HG03103 (cell line): ENCODE data around the gene SPRN.
"Not testable (repeated sequence)": the region's sequence is repeated elsewhere in the genome, so short reads cannot be mapped to it uniquely, and the experiment has no call there.

Experiments
- ATAC-seq: cut with Tn5 transposase; IDR thresholded peaks from one replicate; pipeline ENCODE4 v1.9.1; 2021; ENCODE audit warnings: low read depth; ENCODE audit not compliant: unreplicated experiment

SPRN gene

DNA sequence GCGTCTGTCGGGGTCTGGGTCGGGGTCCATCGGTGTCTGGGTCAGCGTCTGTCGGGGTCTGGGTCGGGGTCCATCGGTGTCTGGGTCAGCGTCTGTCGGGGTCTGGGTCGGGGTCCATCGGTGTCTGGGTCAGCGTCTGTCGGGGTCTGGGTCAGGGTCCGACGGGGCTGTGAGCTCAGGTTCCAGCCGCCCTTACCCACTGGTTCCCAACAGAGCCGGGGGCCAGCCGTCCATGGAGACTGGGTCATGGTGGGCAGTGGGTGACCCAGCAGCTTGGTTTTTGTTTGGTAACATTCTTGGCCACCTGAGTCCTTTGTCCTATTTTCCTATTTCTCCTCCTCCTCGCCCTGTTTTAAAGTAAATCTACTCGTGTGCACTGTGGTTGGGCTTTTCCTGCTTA lies 16.9 kb upstream of the SPRN start:
- ATAC-seq, result not testable (repeated sequence)

DNA sequence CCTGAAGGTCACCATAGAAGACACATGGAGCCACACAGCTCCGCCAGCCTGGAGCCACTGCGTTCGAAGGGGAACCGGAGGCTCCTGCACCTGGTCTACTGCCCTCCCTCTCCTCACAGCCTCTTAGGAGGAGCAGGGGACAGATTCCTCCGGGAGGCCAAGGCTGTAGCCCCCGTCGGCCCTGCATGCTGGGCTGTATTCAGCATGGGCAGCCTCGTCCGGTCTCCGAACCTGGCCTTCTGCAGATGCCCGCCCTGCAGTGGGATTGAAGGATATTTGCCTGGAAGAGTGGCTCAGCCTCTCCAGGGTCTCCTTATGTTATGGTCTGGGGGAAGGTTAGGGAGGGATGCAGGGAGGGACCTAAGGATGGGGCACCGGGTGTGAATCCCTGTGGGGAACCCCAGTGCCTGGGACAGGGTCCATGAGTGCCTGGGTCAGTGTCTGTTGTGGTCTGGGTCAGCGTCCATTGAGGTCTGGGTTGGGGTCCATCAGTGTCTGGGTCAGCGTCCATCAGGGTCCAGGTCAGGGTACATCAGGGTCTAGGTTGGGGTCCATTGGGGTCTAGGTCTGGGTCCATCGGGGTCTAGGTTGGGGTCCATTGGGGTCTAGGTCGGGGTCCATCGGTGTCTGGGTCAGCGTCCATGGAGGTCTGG lies 16.3 kb upstream of the SPRN start:
- no peak for ATAC-seq

DNA sequence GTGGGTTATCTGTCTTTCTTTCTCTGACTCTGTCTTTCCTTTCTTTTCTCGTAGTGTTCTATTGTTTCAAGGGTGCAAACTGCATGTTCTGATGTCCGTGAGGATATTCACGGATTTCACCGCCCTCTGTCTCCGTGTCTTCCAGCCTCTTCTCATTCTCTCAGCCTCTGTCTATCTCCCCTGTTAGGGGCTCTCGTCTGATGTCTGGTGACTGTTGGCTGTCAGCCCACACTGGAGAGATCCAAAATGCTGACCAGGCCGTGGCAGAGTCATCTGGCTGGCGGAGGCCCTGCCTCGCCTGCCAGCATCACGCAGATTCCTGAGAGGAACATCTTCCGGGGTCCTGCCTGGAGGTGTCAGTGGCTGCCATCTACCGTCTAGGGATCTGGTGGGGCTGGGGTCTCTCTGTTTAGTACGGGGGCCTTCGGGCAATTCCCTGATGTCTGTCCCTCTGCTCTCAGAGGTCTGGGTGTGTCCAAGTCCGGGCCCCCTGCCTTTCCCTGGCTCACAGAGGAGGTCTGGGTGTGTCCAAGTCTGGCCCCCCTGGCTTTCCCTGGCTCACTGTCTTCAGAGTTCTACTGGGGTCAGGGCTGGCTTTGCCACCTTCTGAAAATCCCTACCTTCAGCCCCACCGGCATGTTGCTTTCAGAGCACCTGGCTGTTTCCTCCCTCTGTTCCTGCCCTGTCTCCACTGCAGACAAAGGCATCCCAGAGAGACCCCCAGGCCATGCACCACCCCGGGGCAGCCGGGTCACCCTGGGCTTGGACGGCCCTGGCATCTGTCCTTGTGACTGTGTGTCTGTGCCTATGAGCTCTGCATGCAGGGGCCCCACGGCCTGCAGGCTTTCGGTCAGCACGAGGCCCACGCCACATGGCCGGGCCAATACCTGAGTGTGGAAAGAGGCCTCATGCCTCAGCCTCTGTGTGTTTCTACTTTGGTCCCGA lies 15.4 kb upstream of the SPRN start:
- no peak for ATAC-seq

DNA sequence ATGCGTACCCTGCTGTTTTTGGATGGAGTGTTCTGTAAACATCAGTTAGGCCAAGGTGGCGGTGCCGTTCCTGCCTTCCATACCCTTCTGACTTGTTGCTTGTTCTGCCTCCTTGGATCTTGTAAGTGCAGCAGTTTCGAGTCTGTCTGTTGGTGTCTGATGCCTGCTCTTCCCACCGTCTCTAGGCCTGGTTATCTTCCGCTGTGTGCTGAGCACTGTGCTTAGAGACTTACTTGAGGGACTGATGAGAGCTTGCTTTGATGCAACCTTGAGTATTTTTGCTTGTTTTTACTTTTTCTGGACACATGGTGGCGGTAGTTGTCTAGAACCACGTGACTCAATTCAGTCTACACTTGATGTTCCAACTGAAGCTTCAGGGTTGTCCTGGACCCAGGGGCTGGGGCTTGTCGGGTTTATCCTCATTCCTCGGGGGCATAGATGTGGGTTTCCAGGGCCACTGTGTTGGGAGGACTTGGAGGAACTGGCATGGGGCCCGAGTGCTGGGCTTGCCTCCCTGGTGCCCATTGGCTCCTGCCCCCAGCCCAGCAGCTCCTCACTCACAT lies 14.4 kb upstream of the SPRN start:
- ATAC-seq, result no peak

DNA sequence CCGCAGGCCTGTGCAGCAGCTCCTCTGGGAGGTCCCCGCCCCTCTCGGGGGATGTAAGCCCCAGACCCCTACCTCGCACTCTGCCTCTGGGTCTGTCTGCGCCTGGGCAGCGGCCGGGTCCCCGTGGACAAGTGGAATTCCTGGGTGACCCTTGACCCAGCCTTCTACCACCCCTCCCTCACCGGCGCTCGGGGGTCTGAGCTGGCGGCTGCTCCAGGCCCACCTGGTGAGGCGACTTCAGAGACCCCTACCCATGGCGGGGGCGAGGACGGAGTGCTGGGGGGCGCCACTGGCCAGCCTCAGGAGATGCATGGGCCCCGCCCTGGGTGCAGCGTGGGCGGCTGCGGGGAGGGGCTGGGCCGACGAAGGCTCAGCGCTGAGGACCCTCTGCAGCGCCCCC lies 8.4 kb upstream of the SPRN start:
- ATAC-seq, result not testable (repeated sequence)

DNA sequence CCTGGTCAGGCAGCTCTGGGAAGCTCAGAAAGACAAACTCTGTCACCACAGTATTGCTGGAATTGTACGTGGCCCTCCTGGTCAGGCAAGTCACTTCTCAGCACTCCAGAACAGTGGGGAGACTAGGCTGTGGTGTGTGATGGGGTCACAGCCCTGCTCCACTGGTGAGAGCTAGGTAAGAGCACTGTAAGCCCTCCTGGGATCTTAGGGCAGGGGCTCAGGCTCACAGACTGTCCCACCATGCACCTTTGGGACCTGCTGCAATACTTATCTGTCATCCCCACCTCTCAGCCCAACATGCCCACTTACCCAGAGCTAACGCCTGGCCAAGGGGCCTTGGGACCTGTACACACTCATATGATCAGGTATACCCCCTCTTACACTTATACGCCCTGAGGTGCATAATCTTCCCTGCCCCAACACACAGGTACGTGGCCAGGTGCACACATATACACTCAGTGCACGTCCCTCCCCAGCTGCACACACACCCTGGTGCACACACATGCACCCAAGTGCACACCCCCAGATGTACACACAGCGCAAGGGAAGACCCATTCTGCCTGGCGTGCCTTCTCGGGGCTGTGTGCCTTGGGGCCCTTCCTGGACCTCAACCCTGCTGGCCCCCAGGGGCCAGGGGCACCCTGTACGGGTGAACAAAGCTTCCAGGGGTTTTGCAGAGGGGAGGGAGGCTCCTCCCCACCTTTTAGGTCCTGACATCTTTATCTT lies 7.6 kb upstream of the SPRN start:
- not testable (repeated sequence) for ATAC-seq

DNA sequence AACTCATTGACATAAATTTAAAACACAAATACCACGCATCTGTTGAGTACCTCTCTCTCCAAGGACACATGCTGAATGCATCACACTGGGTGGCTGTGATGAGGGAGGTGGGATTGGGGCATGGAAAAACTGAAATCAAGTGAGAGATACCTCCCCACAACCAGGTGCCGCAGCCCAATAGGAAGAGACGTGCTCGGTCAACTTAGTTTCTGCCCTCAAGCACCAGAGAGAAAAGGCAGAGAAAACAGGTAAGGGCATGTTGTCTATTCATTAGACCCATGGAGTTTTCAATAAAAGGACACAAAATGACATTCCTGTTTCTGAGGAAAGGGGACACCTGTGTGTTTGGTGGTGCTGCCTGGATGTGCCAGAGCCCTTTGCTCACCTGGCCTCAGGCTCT lies 5.1 kb upstream of the SPRN start:
- ATAC-seq, result not testable (repeated sequence)

DNA sequence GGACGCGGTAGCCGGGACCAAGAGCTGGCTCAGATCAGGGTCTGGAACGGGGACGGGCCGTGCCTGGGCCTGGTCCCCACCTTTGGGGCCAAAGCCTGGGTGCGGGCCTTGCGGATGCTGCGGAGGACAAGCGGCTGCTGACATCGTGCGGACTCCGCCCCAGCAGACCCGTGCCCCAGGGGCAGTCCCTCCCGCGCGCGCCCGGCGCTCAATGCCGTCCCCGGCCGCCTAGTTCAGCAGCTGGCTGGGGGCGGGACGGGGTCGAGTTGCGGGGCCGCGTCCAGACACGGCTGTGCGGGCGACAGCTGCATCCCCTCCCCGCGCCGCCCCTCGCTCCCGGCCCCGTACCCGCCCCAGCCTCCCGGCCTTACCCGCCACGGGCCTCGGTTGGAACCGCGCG lies 323 bp downstream of the SPRN start:
- ATAC-seq, result not testable (repeated sequence)

DNA sequence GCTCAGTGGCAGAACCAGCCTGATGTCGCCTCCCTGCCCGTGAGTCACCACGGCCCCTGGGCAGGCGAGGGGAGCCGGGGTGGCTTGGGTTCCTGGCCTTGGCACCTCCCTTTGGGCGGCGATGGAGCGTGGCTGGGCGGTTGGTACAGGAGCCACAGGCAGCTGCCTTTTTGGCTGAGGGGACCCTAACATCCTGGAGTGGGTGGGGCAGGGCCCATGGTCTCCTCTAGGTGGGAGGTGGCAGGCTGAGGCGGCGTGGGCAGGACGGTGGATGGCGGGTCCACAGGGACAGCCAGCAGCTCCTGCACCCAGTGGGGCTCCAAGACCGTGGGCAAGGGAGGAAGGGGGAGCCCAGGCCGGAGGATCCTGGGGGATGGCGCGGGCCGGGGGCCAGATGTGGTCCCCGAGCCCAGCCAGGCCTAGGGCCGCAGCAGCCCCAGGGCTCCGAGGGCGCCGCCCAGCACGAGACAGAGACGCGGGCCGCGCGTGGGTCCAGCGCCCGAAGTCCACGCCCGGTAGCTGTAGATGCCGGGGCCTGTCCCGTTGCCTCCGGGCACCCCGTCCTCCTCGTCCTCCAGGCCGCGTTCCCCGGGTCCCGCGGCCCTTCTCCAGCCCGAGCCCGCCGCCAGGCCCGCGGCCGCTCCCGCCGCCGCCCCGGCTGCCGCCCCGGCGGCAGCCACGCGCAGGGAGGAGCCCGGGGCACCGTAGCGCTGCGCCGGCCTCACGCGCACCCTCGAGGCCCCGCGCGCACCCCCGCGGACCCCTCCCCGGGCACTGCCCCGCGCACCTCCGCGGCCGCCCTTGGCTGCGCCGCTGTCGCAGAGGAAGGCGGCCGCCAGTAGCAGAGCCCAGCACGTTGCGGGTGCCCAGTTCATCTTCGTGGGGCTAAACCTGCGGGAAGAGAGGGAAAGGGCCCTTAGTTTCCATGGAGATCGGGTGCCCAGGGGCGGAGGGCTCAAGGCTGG lies 1.3 kb downstream of the SPRN start:
- ATAC-seq, result no peak

DNA sequence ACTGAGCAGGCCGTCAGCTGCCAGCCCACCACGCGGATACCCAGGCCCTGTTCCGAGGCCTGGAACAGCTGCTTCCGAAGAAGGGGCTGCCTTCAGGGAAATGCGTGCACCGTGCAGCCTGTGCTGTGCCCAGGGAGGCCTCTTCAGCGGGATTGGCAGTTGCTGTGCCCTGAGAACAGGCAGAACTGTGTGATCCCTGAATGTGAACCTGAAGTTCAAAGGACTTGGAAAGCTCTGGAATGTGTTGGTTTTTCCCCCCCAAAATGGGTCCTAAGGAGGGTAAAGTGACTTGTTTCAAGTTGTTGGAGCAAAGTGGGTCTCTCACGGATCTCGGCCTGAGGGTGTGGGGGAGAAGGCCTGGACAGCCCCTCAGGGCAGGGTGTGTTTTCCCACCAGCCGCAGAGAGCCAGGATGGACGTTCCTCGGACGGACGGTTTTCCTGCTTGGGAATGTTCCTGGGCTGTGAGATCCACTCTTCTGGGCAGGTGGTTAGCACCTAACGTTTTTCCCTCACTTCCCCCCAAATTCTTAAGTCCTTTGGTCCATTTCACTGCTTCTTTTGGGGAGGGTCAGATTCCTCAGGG lies 2.1 kb downstream of the SPRN start:
- no peak for ATAC-seq

DNA sequence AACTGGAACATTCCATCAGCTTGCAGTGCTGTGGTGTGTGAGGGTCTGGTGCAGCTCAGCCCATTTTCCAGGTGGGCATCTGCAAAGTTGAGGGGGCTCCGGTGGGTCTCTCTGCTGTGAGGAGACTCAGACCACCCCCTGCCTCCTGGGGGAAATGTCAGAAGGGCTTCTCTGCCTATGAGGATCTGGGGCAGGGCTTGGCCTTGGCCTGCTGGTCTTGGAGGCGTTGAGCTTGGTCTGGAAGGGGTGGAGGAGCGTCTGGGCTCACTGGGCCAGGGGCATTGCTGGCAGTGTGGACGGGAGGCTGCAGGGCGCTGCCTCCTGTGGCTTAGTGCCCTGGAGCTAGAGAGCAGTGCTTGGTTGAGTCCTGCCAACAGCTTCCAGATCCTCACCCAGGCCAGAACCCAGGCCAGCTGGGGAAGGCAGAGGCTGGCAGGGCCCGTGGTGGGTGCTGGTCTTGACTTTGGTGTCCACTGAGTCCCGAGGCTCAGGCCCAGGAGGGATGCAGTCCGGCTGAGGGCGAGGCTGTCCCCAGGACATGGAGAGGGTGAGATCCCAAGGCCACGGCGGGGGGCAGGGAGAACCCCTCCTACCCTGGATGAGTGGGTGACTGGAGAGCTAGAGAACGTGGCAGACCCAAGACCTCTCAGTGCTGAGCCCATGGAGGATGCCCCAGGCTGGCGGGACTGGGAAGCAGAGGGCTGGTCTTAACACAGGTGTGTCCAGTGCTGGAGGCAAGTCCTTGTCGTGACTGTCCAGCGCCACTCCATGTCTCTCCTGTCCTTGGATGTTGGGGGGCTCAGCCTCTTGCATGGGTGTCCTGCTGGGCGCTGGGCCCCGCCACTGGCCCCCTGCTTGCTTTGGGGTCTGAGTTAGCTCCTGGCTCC lies 2.8 kb downstream of the SPRN start:
- no peak for ATAC-seq

DNA sequence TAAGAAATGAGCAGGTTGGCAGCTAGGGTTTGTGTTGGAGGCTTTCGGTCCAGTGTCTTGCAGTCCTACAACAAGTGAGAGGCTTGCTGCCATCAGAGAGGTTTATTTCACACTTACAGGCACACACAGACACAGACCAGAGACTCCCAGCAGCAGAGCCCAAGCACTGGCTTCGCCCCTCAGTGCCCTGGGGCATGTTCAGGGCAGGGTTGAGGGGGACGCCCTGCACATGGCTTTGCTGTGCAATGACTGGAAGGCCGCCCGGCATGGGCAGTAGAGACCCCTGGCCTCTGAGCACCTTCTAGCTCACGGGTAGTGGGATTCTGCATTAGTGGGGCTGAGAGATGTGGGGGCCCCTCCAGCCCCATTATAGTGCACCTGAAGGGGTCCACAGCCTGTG lies 3.8 kb downstream of the SPRN start:
- ATAC-seq, result no peak

DNA sequence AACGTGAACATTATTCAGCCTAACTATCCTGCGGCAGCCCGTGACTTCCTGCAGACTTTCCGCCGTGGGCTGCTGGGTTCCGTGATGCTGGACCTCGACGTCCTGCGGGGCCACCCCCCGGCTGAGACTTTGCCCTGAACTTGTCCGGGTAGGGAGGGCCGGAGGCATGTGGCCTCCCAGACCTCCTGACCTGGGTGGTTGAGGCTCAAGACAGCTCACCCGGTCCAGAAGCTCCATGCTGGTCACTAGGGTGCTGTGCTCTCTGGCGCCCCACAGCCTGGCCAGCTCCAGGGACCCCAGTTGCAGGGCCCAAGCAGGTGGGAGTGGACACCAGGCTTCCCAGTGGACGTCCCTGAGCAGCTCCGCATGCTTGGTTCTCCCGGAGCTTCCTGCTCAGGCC lies 4.4 kb downstream of the SPRN start:
- no peak for ATAC-seq

DNA sequence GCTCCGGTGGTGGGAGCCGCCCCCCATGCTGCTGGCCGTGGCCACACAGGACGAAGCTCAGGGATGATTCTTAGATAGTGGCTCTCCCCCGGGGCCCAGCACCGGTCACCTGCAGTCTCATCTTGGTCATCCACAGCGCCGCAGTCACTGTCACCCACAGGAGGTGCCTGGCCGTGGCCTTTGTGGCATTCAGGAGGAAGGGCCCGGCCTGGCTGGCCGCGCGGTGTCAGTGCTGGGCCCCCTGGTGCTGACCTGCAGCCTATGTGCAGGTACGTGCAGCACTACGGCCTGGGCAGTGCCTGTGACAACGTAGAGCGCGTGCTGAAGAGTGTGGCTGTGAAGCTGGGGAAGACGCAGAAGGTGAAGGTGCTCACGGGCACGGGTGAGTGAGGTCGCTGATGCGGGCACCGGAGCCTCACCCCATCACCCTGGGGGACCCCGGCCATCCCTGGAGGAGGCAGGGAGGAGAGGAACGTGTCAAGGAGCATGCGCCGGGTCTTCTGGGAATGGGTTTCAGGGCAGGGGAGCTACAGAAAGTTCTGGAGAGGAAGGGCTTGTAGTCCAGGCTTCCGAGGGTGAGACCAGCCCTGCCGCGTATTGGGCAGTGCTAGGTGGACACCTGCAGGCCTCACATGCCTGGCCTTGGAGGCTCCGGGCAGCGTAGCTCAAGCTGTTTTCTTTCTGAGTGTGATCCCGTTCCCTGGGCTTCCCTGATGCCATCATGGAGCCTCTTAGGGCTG lies 5.0 kb downstream of the SPRN start:
- ATAC-seq, result no peak

DNA sequence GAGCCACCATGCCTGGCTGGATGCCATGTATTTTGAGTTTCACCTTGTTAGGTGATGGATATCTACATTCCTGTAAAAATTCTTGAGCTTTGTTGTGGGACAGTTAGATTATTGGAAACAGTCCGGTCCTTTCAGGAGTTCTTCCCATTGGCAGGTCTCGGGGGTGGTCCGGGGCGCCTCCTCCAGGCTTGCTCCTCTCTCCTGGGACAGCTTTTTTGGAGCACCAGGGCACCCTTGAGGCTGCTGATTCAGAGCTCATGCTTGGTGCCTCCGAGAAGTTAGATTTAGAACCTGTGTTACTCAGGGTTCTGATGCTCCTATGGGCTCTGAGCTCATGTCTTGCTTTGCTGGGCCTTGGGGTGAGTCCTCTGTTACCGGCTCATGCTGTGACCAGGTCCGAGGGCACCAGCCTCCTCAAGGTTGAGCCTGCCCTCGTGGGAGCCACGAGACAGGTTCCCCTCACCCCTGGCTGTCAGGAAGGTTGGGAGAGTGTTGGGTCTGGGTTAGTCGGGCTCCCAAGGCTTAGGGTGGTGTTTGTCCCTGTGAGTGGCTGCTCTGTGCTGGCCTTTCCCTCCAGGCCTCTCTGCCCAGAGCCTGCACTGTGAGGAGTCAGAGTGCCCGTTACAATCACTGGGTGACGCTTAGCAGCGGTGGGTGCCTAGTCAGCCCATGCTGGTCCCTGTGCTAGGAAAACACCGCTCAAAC lies 6.0 kb downstream of the SPRN start:
- no peak for ATAC-seq

DNA sequence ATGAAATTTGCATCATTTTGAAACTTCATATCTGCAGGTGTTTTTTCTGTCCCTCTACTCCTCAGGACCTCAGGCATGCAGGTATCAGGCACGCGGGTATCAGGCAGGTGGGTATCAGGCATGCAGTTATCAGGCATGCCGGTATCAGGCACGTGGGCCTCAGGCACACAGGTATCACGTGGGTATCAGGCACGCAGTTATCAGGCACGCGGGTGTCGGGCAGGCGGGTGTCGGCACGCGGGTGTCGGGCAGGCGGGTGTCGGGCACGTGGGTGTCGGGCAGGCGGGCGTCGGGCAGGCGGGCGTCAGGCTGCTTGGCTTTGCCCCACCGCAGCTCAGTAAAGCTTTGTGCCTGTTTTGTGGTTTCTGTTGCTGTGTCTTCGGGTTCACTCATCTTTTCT lies 8.7 kb downstream of the SPRN start:
- ATAC-seq, result no peak

DNA sequence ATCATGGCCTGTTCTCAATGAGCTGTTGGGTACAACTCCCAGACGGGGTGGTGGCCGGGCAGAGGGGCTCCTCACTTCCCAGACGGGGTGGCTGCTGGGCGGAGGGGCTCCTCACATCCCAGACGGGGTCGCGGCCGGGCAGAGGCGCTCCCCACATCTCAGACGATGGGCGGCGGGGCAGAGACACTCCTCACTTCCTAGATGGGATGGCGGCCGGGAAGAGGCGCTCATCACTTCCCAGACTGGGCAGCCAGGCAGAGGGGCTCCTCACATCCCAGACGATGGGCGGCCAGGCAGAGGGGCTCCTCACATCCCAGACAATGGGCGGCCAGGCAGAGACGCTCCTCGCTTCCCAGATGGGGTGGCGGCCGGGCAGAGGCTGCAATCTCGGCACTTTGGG lies 10.0 kb downstream of the SPRN start:
- not testable (repeated sequence) for ATAC-seq
